ENCODE data around the gene KLHL1.

- TF ChIP-seq CTCF (IDR thresholded peaks at IDR 0.05; ENCODE audit: low read depth, low read length, missing input control) (no peak), ZBTB33 (IDR thresholded peaks at IDR 0.05) (no peak), HNF4A (conservative IDR thresholded peaks at IDR 0.05) (no peak)
These were observed 92.1 kb downstream of the KLHL1 start for GRCh38 chr13:70016116-70016515.

Data from liver (tissue), 3 donors.